Ovary (tissue), 3 donors: Measurements from ENCODE around the gene FOXP1.

Experiments used
- EP300 ChIP-seq: sonication (generic); formaldehyde crosslinking; IDR thresholded peaks from one replicate; pipeline ENCODE4 v1.6.1; 2017; ENCODE audit warnings: antibody characterized with exemption
- TF ChIP-seq, protein P1 (sequence below), 3 donors: fragments of 450-650 bp in 2 of 3; fragments of 200-600 bp in 1 of 3; IDR thresholded peaks; one replicate each; pipeline versions ENCODE4 v1.5.1 to v1.8.0; 2016 to 2022; ENCODE audit warnings: antibody characterized with exemption in 3 of 3, mild to moderate bottlenecking in 1 of 3
- donor health status: DM: no; HTN: no; CAD: no.

DNA sequence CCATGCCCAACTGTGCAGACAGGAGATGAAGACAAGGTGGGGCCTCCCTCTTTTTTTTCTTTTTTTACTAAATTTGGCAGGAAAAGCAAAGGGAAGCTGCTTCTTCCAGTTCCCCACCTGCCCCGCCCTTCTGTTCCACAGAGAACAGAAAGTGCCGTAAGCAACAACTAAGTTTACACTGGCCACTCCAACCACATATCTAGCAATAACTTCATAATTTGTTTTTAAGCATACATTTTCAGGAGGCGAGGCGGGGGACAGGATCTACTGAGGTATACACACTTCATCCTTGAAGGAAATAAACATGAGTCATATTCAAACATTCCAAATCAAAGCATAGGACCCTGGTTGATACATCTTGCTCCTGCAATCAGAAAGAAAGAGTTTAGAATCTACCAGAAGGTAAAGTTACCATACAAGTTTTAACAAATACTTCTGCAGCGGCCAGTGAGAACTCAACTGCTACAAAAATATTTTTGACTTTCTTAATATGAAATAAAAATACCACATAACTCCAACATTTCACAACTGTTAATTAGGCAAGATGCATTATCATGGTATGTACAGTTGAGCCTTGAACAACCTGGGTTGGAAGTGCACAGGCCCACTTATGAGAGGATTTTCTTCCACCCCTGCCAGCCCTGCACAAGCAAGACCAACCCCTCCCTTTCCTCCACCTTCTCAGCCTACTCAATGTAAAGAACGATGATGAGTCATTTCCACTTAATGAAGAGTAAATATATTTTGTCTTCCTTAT lies 50.7 kb downstream of the FOXP1 start:
- TF ChIP-seq, protein P1, sequence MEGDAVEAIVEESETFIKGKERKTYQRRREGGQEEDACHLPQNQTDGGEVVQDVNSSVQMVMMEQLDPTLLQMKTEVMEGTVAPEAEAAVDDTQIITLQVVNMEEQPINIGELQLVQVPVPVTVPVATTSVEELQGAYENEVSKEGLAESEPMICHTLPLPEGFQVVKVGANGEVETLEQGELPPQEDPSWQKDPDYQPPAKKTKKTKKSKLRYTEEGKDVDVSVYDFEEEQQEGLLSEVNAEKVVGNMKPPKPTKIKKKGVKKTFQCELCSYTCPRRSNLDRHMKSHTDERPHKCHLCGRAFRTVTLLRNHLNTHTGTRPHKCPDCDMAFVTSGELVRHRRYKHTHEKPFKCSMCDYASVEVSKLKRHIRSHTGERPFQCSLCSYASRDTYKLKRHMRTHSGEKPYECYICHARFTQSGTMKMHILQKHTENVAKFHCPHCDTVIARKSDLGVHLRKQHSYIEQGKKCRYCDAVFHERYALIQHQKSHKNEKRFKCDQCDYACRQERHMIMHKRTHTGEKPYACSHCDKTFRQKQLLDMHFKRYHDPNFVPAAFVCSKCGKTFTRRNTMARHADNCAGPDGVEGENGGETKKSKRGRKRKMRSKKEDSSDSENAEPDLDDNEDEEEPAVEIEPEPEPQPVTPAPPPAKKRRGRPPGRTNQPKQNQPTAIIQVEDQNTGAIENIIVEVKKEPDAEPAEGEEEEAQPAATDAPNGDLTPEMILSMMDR (IDR thresholded peaks at IDR 0.05): no peak
- TF ChIP-seq EP300: no peak
